Effector memory CD8-positive, alpha-beta T cell (primary cell): ENCODE data around the gene DIRAS2.

Source experiments
- ATAC-seq: fragments of 150-1000 bp; cut with Tn5 transposase; replicated peaks from 2 replicates; pipeline ENCODE4 v1.10.0; 2021; ENCODE audit warnings: mild to moderate bottlenecking, moderate library complexity
- DNase-seq, 3 experiments: peaks; one replicate each; pipeline ENCODE4 v3.0.0; 2021
- H3K27ac Mint-ChIP-seq, 2 donors: one replicate each; pipeline ENCODE4 v1.8.0; 2022; ENCODE audit warnings: mild to moderate bottlenecking in 2 of 2, mixed read lengths in 2 of 2, moderate library complexity in 2 of 2
- H3K27me3 Mint-ChIP-seq, 2 donors: one replicate each; pipeline ENCODE4 v1.8.0; 2022; ENCODE audit warnings: mixed read lengths in 2 of 2
- H3K36me3 Mint-ChIP-seq: one replicate; pipeline ENCODE4 v1.8.0; 2022; ENCODE audit warnings: mild to moderate bottlenecking, moderate library complexity, mixed read lengths; ENCODE audit not compliant: insufficient read depth
- H3K4me1 Mint-ChIP-seq, 2 donors: one replicate each; pipeline ENCODE4 v1.8.0; 2022; ENCODE audit warnings: low read depth in 2 of 2, mixed read lengths in 2 of 2
- H3K4me3 Mint-ChIP-seq, 2 donors: one replicate each; pipeline ENCODE4 v1.8.0; 2022; ENCODE audit warnings: mild to moderate bottlenecking in 2 of 2, mixed read lengths in 2 of 2, moderate library complexity in 2 of 2
- H3K9me3 Mint-ChIP-seq, 2 donors: one replicate each; pipeline ENCODE4 v1.8.0; 2022; ENCODE audit warnings: mixed read lengths in 2 of 2

Gene DIRAS2

GRCh38 chr9:90641086-90641485 is 1.5 kb downstream of the DIRAS2 start:
- peaks cover 48 to 59% of the 10 kb centered on the region in 2 donors for H3K27me3 Mint-ChIP-seq

GRCh38 chr9:90640361-90640760 is 2.3 kb downstream of the DIRAS2 start:
- Mint-ChIP-seq H3K27ac (no peak overlapping the region), H3K27me3 (peaks cover 41 to 52% of the 10 kb centered on the region in 2 donors), H3K36me3 (no peaks in the 10 kb centered on the region), H3K9me3 (no peaks in the 10 kb centered on the region), H3K4me1 (no peaks in the 10 kb centered on the region), H3K4me3 (no peak overlapping the region)
- ATAC-seq (no peak), DNase-seq (no peak)

More at GRCh38 chr9:90641086-90641485, 1.5 kb downstream of the DIRAS2 start:
- Mint-ChIP-seq H3K27ac (no peak overlapping the region), H3K4me1 (no peaks in the 10 kb centered on the region), H3K9me3 (no peaks in the 10 kb centered on the region), H3K36me3 (no peaks in the 10 kb centered on the region), H3K4me3 (no peak overlapping the region)
- no peak for DNase-seq
- no peak for ATAC-seq

DNA sequence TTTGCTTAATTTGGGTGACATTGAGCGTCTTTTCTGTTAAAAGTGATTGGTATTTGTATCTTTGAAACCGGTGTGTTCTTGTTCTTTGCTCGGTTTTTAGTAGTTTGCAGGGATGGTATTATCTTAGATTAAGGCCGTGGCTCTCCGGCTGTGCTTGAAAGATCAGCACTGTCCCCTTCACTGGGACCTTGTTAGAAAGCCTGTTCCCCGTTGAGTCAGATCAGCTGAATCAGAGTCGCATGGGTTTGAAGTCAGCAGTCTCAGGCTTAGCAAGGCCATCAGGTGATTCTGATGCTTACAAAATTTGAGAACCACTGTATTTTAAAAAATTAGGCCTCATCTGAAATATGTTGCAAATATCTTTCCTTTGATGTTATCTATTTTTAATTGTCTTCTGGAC is 5.0 kb downstream of the DIRAS2 start:
- ATAC-seq: no peak
- Mint-ChIP-seq H3K4me3 (no peak overlapping the region), H3K4me1 (no peaks in the 10 kb centered on the region), H3K27me3 (peaks cover 24 to 26% of the 10 kb centered on the region in 2 donors), H3K36me3 (no peaks in the 10 kb centered on the region), H3K27ac (no peak overlapping the region), H3K9me3 (no peaks in the 10 kb centered on the region)
- DNase-seq: no peak

- H3K4me3 Mint-ChIP-seq: no peak overlapping the region
- DNase-seq (no peak), ATAC-seq (no peak)
- H3K36me3 Mint-ChIP-seq: no peaks in the 10 kb centered on the region
- H3K27me3 Mint-ChIP-seq: no peaks in the 10 kb centered on the region
- no peaks in the 10 kb centered on the region for H3K4me1 Mint-ChIP-seq
- H3K27ac Mint-ChIP-seq: no peak overlapping the region
- no peaks in the 10 kb centered on the region for H3K9me3 Mint-ChIP-seq
Measured at GRCh38 chr9:90632647-90633207, 9.9 kb downstream of the DIRAS2 start.

GRCh38 chr9:90631964-90632363 is 10.7 kb downstream of the DIRAS2 start:
- DNase-seq: no peak
- no peaks in the 10 kb centered on the region for H3K9me3 Mint-ChIP-seq
- no peaks in the 10 kb centered on the region for H3K4me1 Mint-ChIP-seq
- no peaks in the 10 kb centered on the region for H3K36me3 Mint-ChIP-seq
- ATAC-seq: no peak
- H3K27ac Mint-ChIP-seq: no peak overlapping the region
- H3K27me3 Mint-ChIP-seq: no peaks in the 10 kb centered on the region
- no peak overlapping the region for H3K4me3 Mint-ChIP-seq

- Mint-ChIP-seq H3K9me3 (no peaks in the 10 kb centered on the region), H3K27me3 (peaks cover 0 to 6% of the 10 kb centered on the region in 2 donors), H3K4me3 (no peak overlapping the region), H3K27ac (no peak overlapping the region), H3K36me3 (no peaks in the 10 kb centered on the region), H3K4me1 (no peaks in the 10 kb centered on the region)
- ATAC-seq (no peak), DNase-seq (no peak)
Measured at GRCh38 chr9:90629991-90630390, 12.6 kb downstream of the DIRAS2 start.

- H3K4me1 Mint-ChIP-seq: no peaks in the 10 kb centered on the region
- H3K27ac Mint-ChIP-seq: no peak overlapping the region
- no peaks in the 10 kb centered on the region for H3K9me3 Mint-ChIP-seq
- ATAC-seq (no peak), DNase-seq (no peak)
- no peaks in the 10 kb centered on the region for H3K36me3 Mint-ChIP-seq
- H3K27me3 Mint-ChIP-seq: peaks cover 0 to 6% of the 10 kb centered on the region in 2 donors
- H3K4me3 Mint-ChIP-seq: no peak overlapping the region
Measured at GRCh38 chr9:90629354-90629753, 13.3 kb downstream of the DIRAS2 start.

- H3K4me1 Mint-ChIP-seq: no peaks in the 10 kb centered on the region
- H3K36me3 Mint-ChIP-seq: no peaks in the 10 kb centered on the region
- H3K9me3 Mint-ChIP-seq: no peaks in the 10 kb centered on the region
- ATAC-seq (no peak), DNase-seq (no peak)
- no peak overlapping the region for H3K27ac Mint-ChIP-seq
- H3K27me3 Mint-ChIP-seq: peaks cover 14 to 33% of the 10 kb centered on the region in 2 donors
- no peak overlapping the region for H3K4me3 Mint-ChIP-seq
Measured at GRCh38 chr9:90616806-90617205, 25.8 kb downstream of the DIRAS2 start.

DNA sequence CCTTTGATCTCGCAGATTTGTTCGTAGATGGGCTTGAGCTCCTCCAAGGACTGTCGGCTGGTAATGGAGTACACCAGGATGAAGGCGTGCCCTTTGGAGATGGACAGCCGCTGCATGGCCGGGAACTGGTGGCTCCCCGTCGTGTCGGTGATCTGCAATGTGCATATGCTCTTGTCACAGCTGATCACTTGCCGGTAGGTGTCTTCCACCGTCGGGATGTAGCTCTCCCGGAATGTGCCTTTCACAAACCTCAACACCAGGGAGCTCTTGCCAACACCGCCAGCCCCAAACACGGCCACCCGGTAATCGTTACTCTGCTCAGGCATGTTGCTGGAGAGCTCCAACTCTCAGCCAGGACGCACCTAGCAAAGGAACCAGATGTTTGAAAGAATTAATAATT is 29.1 kb downstream of the DIRAS2 start:
- Mint-ChIP-seq H3K4me1 (no peaks in the 10 kb centered on the region), H3K27ac (no peak overlapping the region), H3K36me3 (no peaks in the 10 kb centered on the region), H3K27me3 (peaks cover 29 to 56% of the 10 kb centered on the region in 2 donors), H3K9me3 (no peaks in the 10 kb centered on the region), H3K4me3 (no peak overlapping the region)
- ATAC-seq (no peak), DNase-seq (no peak)

DNA sequence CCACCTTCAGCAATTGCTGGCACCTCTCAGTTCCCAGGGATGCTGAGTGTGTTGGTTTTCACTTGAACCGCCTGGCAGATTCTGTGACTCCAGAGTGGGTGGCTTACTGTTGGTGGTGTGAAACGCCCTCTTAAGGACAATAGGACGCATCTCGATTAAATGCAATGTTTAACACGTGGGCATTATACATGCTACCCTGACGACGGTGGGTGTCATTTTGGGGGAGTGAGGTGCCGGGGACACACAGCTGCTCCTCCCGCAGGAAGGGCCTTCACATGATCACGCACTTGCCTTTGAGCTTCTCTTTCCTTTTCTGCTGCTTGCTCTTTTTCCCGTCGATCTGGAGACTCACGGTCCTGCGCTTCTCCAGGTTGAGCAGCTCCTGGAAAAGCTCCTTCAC is 29.7 kb downstream of the DIRAS2 start:
- ATAC-seq: no peak
- Mint-ChIP-seq H3K9me3 (no peaks in the 10 kb centered on the region), H3K27me3 (peaks cover 32 to 59% of the 10 kb centered on the region in 2 donors), H3K36me3 (no peaks in the 10 kb centered on the region), H3K27ac (no peak overlapping the region), H3K4me3 (no peak overlapping the region), H3K4me1 (no peaks in the 10 kb centered on the region)
- DNase-seq: no peak

DNA sequence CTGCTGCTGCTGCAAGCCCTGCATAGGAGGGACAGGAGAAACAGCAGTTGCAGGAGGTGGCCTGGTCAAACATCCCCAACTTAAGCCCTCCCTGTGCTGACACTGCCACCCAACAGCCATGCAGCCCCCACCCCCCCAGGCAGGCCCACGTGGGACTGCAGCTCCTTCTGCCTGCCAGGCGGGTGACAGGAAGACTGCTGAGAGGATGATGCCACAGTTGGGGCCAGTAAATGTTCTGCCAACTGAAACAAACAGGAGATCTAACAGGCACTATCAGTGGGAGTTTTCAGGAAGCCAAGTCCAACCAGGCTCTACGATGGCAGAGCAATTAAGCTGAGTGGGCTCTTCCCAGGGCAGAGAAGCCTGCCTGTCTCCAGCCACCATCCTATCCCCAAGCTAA is 31.1 kb downstream of the DIRAS2 start:
- Mint-ChIP-seq H3K27ac (no peak overlapping the region), H3K27me3 (peaks cover 24 to 56% of the 10 kb centered on the region in 2 donors), H3K4me3 (no peak overlapping the region), H3K36me3 (no peaks in the 10 kb centered on the region), H3K9me3 (no peaks in the 10 kb centered on the region), H3K4me1 (no peaks in the 10 kb centered on the region)
- no peak for DNase-seq
- ATAC-seq: no peak

DNA sequence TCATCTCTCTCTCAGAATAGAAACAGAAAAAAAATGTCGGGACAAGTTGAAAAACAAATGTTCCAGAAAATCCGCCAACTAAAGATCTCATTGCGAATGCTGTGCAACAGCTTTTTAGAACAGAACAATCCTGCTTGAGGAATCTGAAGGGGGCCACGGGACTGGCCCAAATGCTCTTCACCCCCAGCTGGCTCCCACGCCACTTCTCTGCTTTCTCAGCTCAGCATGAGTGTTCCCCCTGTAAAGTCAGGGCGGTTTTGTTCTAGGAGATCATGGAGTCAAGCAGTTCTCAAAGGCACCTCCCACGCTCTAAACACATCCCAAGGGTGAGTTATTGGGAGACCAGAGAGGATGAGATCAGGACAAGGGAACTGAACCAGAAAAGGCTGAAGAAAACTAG is 31.5 kb downstream of the DIRAS2 start:
- Mint-ChIP-seq H3K9me3 (no peaks in the 10 kb centered on the region), H3K27me3 (peaks cover 23 to 55% of the 10 kb centered on the region in 2 donors), H3K36me3 (no peaks in the 10 kb centered on the region), H3K4me1 (no peaks in the 10 kb centered on the region), H3K27ac (no peak overlapping the region), H3K4me3 (no peak overlapping the region)
- ATAC-seq: no peak
- DNase-seq: no peak

- Mint-ChIP-seq H3K9me3 (no peaks in the 10 kb centered on the region), H3K36me3 (peaks cover 3% of the 10 kb centered on the region)
- no peak for ATAC-seq
Measured at GRCh38 chr9:90607701-90608516, 34.7 kb downstream of the DIRAS2 start.

DNA sequence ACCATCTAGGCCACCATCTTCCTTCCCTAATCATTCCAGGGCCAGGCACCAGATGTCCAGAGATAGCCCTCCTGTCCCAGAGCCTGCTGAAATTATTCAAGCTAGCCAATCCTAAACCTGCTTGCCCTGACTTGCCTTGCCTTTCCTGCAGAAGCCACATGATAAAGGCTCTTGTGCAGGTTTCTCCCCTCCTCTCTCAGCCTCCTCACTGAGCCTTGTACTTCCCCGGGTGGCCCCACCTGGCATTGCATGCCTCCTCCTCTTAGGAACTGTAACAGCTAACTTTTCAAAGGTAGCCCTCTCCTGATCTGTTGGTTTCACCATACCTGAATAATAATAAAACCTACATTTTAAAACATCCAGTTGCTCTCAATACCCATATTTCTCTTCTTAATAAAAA is 42.6 kb downstream of the DIRAS2 start:
- ATAC-seq (no peak), DNase-seq (no peak)
- no peaks in the 10 kb centered on the region for H3K4me1 Mint-ChIP-seq
- H3K27me3 Mint-ChIP-seq: peaks cover 4 to 31% of the 10 kb centered on the region in 2 donors
- peaks cover 3% of the 10 kb centered on the region for H3K36me3 Mint-ChIP-seq
- no peaks in the 10 kb centered on the region for H3K9me3 Mint-ChIP-seq
- no peak overlapping the region for H3K27ac Mint-ChIP-seq
- H3K4me3 Mint-ChIP-seq: no peak overlapping the region

More at GRCh38 chr9:90607701-90608516, 34.7 kb downstream of the DIRAS2 start:
- Mint-ChIP-seq H3K27ac (no peak overlapping the region), H3K4me1 (no peaks in the 10 kb centered on the region), H3K27me3 (peaks cover 18 to 54% of the 10 kb centered on the region in 2 donors), H3K4me3 (no peak overlapping the region)
- DNase-seq: no peak
